GM19372 (cell line): Measurements from ENCODE around the gene NLN.
"Not testable (repeated sequence)": the region's sequence is repeated elsewhere in the genome, so short reads cannot be mapped to it uniquely, and the experiment has no call there.

Experiments
- ATAC-seq: cut with Tn5 transposase; IDR thresholded peaks from one replicate; pipeline ENCODE4 v1.9.1; 2021; ENCODE audit warnings: mild to moderate bottlenecking, low read depth, moderate library complexity; ENCODE audit not compliant: unreplicated experiment

The NLN gene

DNA sequence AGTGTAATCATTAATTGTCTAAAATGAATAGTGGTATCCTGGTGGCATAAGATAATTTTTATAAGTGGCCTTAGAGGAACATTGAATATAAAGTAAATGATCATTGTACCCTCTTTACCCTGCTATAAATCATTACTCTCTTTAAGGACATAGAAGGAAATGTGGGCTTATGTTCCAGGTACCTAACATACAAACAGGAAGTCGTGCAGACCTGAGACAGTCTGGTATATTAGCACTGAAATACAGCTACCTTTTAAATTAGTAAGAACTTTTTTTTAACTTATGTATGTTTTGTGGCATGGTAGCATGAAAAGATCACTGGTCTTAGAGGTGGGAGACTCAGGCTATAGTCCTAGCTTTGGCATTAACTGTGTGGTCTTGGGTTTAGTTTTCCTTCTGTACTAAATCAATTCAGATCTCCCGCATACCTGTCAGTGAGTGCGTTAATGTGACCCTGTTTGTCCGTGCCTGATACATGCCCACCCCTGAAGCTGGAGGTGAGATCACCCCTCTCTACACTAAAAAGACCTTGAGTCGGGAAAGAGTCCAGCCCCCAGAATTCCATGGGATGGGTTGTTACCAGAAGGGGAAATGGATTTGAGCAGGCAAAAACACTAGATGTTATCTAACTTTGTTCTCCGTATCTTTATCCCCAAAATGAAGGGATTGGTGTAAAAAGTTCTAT, 145.0 kb downstream of the NLN start:
- ATAC-seq = no peak

GRCh38 chr5:65867542-65868195, 145.7 kb downstream of the NLN start:
- no peak for ATAC-seq

DNA sequence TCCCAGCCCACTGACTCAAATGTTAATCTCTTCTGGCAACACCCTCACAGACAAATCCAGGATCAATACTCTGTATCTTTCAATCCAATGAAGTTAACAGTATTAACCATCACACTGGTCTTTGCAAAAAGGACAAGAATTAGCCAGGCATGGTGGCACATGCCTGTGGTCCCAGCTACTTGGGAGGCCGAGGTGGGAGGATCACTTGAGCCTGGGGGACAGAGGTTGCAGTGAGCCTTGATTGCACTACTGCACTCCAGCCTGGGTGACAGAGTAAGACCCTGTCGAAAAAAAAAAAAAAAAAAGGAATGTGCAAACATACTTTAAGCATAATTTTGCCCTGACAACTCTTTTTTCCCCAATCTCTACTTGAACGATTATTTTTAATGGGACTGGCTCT, 146.5 kb downstream of the NLN start:
- ATAC-seq = no peak

GRCh38 chr5:65871182-65871581, 149.2 kb downstream of the NLN start:
- no peak for ATAC-seq

DNA sequence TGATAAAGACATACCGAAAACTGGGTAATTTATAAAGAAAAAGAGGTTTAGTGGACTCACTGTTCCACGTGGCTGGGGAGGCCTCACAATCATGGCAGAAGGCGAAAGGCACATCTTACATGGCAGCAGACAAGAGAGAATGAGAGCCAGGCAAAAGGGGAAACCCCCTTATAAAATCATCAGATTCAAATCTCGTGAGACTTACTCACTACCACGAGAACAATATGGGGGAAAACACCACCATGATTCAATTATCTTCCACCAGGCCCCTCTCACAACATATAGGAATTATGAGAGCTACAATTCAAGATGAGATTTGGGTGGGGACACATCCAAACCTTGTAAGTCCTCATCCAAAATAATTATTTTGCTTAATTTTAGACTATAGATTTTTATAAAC, 149.8 kb downstream of the NLN start:
- not testable (repeated sequence) for ATAC-seq

- ATAC-seq = no peak
Observed at GRCh38 chr5:65873181-65873750, 151.3 kb downstream of the NLN start.

GRCh38 chr5:65874241-65874640, 152.2 kb downstream of the NLN start:
- no peak for ATAC-seq

- no peak for ATAC-seq
Observed at GRCh38 chr5:65876496-65876895, 154.5 kb downstream of the NLN start.

DNA sequence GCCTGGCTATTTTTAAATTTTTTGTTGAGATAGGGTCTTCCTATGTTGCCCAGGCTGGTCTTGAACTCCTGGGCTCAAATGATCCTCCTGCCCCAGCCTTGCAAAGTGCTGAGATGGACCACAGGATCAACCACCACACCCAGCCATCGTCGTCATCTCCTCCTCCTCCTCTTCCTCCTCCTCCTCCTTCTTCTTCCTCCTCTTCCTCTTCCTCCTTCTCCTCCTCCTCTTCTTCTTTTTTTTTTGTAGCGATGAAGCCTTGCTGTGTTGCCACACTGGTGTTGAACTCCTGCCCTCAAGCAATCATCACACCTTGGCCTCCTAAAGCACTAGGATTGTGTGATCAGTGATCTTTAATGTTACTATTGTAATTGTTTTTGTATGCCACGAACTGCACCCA, 155.0 kb downstream of the NLN start:
- ATAC-seq = no peak
